Dendritic cell treated with granulocyte-macrophage colony-stimulating factor and Interleukin-4, amounts not matched to agents 40 ng/mL and 50 ng/mL, for 4 days (primary cell): ENCODE results near the gene LIAS.
A peak's percentile ranks its signal among the peaks of the same experiment; 100 is the strongest.
"Not testable (repeated sequence)": the region's sequence is repeated elsewhere in the genome, so short reads cannot be mapped to it uniquely, and the experiment has no call there.

Experiments
- H3K27ac Mint-ChIP-seq: one replicate; pipeline ENCODE4 v1.8.0; 2022; ENCODE audit warnings: mild to moderate bottlenecking, mixed read lengths
- H3K27me3 Mint-ChIP-seq: one replicate; pipeline ENCODE4 v1.8.0; 2022; ENCODE audit warnings: mild to moderate bottlenecking, mixed read lengths
- H3K36me3 Mint-ChIP-seq: one replicate; pipeline ENCODE4 v1.8.0; 2022; ENCODE audit warnings: low read depth, mixed read lengths
- H3K4me1 Mint-ChIP-seq: one replicate; pipeline ENCODE4 v1.8.0; 2022; ENCODE audit warnings: low read depth, mixed read lengths
- H3K4me3 Mint-ChIP-seq: one replicate; pipeline ENCODE4 v1.8.0; 2022; ENCODE audit warnings: mild to moderate bottlenecking, moderate library complexity, mixed read lengths
- H3K9me3 Mint-ChIP-seq: one replicate; pipeline ENCODE4 v1.8.0; 2022; ENCODE audit warnings: mixed read lengths
- intact Hi-C: fragments of 100-400 bp; cut with micrococcal nuclease; formaldehyde crosslinking; loops from one replicate; pipeline ENCODE4 v1.15.0; 2022

LIAS gene

DNA sequence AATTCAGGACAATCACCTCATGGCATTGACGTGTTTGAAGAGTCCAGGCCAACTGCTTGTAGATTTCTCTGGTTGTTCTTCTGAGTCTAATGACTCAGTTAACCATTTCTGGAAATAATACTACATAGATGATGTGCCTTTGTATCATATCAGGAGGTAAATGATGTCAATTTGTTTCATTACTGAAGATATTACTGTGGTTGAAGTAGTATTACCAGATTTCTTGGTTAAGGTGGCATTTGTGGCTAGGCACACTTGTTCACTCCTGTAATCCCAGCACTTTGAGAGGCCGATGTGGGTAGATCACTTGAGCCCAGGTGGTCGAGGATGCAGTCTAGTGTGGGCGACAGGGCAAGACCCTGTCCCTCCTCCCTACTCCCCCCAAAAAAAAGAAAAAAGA is 15.9 kb upstream of the LIAS start:
- Mint-ChIP-seq H3K27ac (no peak overlapping the region), H3K4me1 (no peaks in the 10 kb centered on the region), H3K27me3 (peaks cover 13% of the 10 kb centered on the region), H3K9me3 (no peaks in the 10 kb centered on the region), H3K4me3 (no peak overlapping the region), H3K36me3 (no peaks in the 10 kb centered on the region)
- intact Hi-C loops: no loop called here

DNA sequence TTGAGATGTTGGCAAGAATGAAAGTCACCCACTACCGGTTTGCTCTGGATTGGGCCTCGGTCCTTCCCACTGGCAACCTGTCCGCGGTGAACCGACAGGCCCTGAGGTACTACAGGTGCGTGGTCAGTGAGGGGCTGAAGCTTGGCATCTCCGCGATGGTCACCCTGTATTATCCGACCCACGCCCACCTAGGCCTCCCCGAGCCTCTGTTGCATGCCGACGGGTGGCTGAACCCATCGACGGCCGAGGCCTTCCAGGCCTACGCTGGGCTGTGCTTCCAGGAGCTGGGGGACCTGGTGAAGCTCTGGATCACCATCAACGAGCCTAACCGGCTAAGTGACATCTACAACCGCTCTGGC is 12.4 kb upstream of the LIAS start:
- Mint-ChIP-seq H3K4me1 (no peaks in the 10 kb centered on the region), H3K4me3 (no peak overlapping the region), H3K27me3 (peaks cover 10% of the 10 kb centered on the region), H3K9me3 (no peaks in the 10 kb centered on the region), H3K27ac (peak overlapping the region; percentile 56), H3K36me3 (peaks cover 15% of the 10 kb centered on the region)
- intact Hi-C loops: no loop called here

GRCh38 chr4:39446842-39447573 is 11.8 kb upstream of the LIAS start:
- Mint-ChIP-seq H3K27ac (peak overlapping the region; percentile 56), H3K27me3 (peaks cover 10% of the 10 kb centered on the region), H3K4me3 (peak overlapping the region; percentile 72), H3K36me3 (peaks cover 21% of the 10 kb centered on the region), H3K4me1 (no peaks in the 10 kb centered on the region), H3K9me3 (no peaks in the 10 kb centered on the region)
- intact Hi-C loops: no loop called here

GRCh38 chr4:39450618-39451017 is 8.2 kb upstream of the LIAS start:
- H3K4me3 Mint-ChIP-seq: no peak overlapping the region
- H3K27me3 Mint-ChIP-seq: peaks cover 8% of the 10 kb centered on the region
- no peaks in the 10 kb centered on the region for H3K4me1 Mint-ChIP-seq
- no peak overlapping the region for H3K27ac Mint-ChIP-seq
- peaks cover 57% of the 10 kb centered on the region for H3K36me3 Mint-ChIP-seq
- intact Hi-C loops: no loop called here
- no peaks in the 10 kb centered on the region for H3K9me3 Mint-ChIP-seq

DNA sequence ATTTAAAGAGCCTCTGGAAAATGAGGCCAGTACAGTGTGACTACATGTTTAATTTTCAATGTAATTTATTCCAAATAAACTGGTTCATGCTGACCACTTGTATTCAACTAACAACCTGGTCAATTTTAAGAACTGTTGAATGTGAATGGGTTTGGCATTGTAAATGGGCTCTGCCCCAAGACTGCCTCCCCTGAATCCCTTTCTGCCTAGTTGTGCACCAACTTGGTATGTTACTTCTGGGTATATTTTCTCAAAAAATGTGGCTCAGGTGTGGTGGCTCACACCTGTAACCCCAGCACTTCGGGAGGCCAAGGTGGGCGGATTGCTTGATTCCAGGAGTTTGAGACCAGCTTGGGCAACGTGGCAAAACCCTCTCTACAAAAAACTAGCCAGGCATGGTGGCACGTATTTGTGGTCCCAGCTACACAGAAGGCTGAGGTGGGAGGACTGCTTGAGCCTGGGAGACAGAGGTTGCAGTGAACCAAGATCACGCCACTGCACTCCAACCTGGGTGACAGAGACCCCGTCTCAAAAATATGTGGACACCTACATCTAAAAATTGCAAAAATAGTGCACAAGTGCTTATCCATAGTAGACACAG is 7.3 kb upstream of the LIAS start:
- Mint-ChIP-seq H3K4me3 (no peak overlapping the region), H3K9me3 (no peaks in the 10 kb centered on the region), H3K36me3 (peaks cover 66% of the 10 kb centered on the region), H3K27me3 (peaks cover 8% of the 10 kb centered on the region), H3K4me1 (peaks cover 1% of the 10 kb centered on the region), H3K27ac (no peak overlapping the region)
- intact Hi-C loops: no loop called here

DNA sequence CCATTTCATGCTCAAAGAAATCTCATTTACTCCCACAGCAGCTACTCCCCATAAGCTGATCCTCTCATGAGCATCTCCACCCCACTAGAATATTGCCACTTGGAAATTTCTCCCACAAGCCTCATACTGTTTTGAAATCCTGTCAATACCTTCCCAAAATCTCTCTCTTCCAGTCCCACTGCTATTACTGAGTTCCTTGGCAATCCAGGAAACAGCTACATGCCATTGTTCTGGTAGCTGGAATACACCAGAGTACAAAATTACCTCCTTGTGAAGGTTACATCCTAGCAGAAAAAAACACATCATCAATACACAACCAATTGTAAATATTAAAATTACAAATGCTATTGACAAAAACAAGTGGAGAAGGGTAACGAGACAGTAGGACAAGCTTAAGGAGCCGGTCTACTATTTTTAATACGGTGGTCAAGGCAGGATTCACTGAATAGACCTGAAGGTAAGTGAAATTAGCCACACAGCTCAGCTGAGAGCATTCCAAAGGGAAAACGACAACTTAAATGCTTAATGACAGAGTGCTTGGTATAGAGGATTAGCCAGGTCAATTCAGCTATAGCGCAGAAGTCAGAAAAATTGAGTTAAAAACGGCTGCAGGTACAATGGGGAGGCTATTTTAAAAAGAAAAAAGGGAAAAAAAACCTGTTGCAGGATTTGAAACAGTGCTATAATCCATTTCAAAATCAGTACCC is 6.5 kb upstream of the LIAS start:
- no peak overlapping the region for H3K27ac Mint-ChIP-seq
- no peak overlapping the region for H3K4me3 Mint-ChIP-seq
- peaks cover 74% of the 10 kb centered on the region for H3K36me3 Mint-ChIP-seq
- peaks cover 9% of the 10 kb centered on the region for H3K4me1 Mint-ChIP-seq
- H3K9me3 Mint-ChIP-seq: no peaks in the 10 kb centered on the region
- intact Hi-C loops: no loop called here
- peaks cover 1% of the 10 kb centered on the region for H3K27me3 Mint-ChIP-seq

DNA sequence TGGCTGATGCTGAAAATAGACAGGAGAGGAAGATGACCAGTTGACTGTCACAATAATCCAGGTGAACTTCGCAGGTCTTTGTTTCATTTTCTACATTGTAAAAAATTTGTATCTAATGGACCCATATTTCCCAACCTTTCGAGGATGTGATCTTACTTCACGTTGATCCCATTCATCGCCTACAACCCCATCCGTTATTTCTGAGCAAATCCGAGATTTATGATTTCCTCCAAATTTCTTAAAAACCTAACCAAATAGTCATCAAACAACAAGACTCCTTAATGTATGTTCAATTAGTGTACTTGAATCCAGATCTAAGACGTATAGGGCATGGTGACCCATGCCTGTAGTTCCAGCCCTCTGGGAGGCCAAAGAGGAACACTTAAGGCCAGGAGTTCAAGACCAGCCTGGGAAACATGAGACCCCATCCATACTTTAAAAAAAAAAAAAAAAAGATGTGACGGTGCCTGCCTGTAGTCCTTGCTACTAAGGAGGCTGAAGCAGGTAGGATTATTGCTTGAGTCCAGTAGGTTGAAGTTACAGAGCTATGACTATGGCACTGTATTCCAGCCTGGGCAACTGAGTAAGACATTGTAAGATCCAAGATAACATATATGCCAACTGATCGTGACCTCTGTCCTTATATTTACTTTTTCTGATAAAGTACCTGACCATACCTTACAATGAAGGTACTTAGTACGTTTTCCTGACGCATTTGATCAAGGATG is 5.8 kb upstream of the LIAS start:
- H3K4me1 Mint-ChIP-seq: peaks cover 15% of the 10 kb centered on the region
- intact Hi-C loops: no loop called here

DNA sequence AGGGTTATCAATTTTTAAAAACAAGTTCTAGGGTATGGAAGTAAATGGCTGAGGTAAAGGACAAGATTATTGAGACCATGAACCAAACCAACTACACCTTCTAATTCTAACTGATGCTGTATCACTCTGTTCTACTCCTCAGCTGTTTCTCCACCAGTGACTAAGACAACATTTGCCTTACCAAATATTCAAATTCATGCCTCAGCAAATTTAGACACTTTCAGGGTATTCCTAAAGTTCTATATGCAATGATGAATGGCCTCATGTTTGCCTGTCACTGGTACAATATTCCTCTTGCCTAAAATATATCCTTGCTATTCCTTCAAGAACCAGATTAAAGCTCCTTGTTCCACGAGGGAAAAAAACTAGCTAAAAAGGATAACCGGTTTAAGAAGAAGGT is 5.1 kb upstream of the LIAS start:
- Mint-ChIP-seq H3K9me3 (no peaks in the 10 kb centered on the region), H3K36me3 (peaks cover 88% of the 10 kb centered on the region), H3K27me3 (no peaks in the 10 kb centered on the region), H3K4me3 (no peak overlapping the region), H3K27ac (no peak overlapping the region), H3K4me1 (peaks cover 15% of the 10 kb centered on the region)
- intact Hi-C loops: no loop called here

More for the DNA sequence above, 5.8 kb upstream of the LIAS start:
- peaks cover 81% of the 10 kb centered on the region for H3K36me3 Mint-ChIP-seq
- no peaks in the 10 kb centered on the region for H3K9me3 Mint-ChIP-seq
- no peaks in the 10 kb centered on the region for H3K27me3 Mint-ChIP-seq
- no peak overlapping the region for H3K4me3 Mint-ChIP-seq
- H3K27ac Mint-ChIP-seq: no peak overlapping the region

DNA sequence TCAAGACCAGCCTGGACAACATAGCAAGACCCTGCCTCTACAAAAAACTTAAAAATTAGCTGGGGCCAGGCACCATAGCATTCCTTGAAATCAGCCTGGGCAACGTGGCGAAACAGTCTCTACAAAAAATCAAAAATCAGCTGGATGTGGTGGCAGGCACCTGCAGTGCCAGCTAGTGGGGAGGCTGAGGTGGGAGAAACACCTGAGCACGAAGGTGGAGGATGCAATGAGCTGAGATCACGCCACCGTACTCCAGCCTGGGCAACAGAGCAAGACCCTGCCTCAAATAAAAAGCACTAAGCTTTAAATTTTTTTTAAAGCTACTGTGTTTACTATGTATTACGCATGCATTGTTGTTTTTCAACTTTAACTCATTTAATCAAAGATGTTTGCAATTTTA is 3.4 kb upstream of the LIAS start:
- Mint-ChIP-seq H3K27ac (no peak overlapping the region), H3K4me1 (peaks cover 15% of the 10 kb centered on the region), H3K27me3 (no peaks in the 10 kb centered on the region), H3K36me3 (peaks cover 82% of the 10 kb centered on the region), H3K4me3 (no peak overlapping the region), H3K9me3 (no peaks in the 10 kb centered on the region)
- intact Hi-C loops: loop anchor here (5.0 kb wide), 2 partner anchors 72 to 182 kb away; partner anchors contain the start of genes SMIM14 and UGDH

DNA sequence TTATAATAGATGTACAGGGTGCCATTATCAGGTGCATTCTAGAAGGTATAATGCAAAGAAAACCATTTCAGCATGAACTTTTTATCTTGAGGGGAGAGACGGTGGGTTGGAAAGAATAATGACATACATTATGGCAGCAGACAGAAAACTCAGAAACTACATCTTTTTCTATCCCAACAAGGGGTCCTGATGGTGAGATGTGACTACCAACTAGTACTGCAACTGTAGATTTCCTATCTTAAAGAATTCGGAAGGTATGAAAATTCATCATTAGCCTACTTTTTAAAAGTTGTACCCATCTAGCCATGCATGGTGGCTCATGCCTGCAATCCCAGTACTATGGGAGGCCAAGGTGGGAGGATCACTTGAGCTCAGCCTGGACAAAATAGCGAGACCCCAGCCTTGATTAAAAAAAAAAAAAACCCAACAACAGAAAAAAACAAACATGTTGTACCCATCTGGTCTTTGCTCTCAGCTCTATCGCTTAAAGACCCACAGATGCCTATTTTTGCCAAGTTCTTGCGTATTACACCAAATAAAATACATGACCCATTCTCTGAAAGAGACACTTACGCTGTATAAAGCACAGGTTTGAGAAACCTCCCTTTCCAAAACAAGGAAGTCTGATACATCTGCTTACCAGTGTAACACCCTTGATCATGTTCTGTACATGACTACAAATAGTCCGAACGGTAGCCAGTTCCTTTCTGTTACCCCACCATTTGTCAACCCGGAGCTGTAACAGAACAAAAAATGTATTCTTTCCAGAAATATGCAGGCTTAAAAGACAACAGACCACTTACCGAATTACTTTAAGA is 1.7 kb upstream of the LIAS start:
- intact Hi-C loops: loop anchor here (5.0 kb wide), 2 partner anchors 70 to 180 kb away; partner anchors contain the start of genes SMIM14 and UGDH
- H3K9me3 Mint-ChIP-seq: no peaks in the 10 kb centered on the region
- H3K27me3 Mint-ChIP-seq: no peaks in the 10 kb centered on the region
- peaks cover 74% of the 10 kb centered on the region for H3K36me3 Mint-ChIP-seq
- peaks cover 15% of the 10 kb centered on the region for H3K4me1 Mint-ChIP-seq
- peak overlapping the region; percentile 94 for H3K4me3 Mint-ChIP-seq
- H3K27ac Mint-ChIP-seq: peak overlapping the region; percentile 99

- H3K4me1 Mint-ChIP-seq: peaks cover 15% of the 10 kb centered on the region
- peaks cover 67% of the 10 kb centered on the region for H3K36me3 Mint-ChIP-seq
These were observed 723 bp upstream of the LIAS start for GRCh38 chr4:39458161-39458504.

DNA sequence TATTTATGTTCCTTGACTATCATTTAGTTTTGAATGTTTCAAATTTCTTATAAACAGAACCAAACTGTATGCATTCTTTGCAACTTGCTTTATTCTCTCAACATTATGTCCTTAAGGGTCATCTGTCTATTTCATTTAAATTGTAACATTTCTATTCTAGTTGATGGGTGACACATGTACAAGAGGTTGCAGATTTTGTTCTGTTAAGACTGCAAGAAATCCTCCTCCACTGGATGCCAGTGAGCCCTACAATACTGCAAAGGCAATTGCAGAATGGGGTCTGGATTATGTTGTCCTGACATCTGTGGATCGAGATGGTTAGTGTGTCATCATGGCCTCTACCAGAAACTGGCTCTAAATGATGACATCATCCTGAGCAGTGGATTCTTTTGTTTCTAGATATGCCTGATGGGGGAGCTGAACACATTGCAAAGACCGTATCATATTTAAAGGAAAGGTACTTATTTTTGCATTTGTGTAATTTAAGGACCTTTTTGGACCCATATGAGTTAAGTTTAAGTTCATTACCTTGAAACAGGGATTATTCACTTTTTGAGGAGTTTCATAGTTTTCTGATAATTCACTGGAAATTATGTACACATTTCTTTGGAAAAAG is 6.1 kb downstream of the LIAS start:
- H3K9me3 Mint-ChIP-seq: no peaks in the 10 kb centered on the region
- intact Hi-C loops: no loop called here
- H3K27me3 Mint-ChIP-seq: no peaks in the 10 kb centered on the region
- H3K36me3 Mint-ChIP-seq: peaks cover 55% of the 10 kb centered on the region
- peaks cover 5% of the 10 kb centered on the region for H3K4me1 Mint-ChIP-seq
- no peak overlapping the region for H3K4me3 Mint-ChIP-seq
- no peak overlapping the region for H3K27ac Mint-ChIP-seq

More at GRCh38 chr4:39458161-39458504, 723 bp upstream of the LIAS start:
- intact Hi-C loops: loop anchor here (2.0 to 5.0 kb wide), 3 partner anchors 69 to 179 kb away; partner anchors contain the start of genes RFC1, SMIM14 and UGDH
- not testable (repeated sequence) for H3K27me3 Mint-ChIP-seq, H3K9me3 Mint-ChIP-seq
- H3K27ac Mint-ChIP-seq: peak overlapping the region; percentile 99
- peak overlapping the region; percentile 94 for H3K4me3 Mint-ChIP-seq

DNA sequence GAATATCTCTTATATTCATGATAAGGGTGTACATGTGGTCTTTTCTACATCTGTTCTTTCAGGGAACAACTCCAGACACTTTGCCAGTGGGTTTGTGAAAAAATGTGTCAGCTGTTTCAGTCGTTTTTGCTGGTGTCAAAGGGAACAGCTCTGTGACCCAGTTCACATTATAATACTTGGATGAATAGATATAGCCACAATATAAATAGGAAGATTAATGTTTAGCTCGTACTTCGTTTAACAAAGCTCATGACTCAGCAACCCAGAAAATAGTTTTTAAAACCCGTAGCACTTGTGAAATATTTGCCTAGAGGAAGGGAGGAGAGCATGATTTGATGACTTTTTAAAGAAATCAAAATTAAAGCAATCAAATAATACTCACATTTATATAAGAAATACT is 7.9 kb downstream of the LIAS start:
- peaks cover 6% of the 10 kb centered on the region for H3K4me1 Mint-ChIP-seq
- no peak overlapping the region for H3K4me3 Mint-ChIP-seq
- no peaks in the 10 kb centered on the region for H3K9me3 Mint-ChIP-seq
- peaks cover 52% of the 10 kb centered on the region for H3K36me3 Mint-ChIP-seq
- H3K27ac Mint-ChIP-seq: no peak overlapping the region
- intact Hi-C loops: no loop called here
- H3K27me3 Mint-ChIP-seq: no peaks in the 10 kb centered on the region
